DND-41 (cell line): ENCODE results near the gene SPO11.
A peak's percentile ranks its signal among the peaks of the same experiment; 100 is the strongest.

ENCODE experiments used
- ATAC-seq: fragments of 200-7000 bp; cut with Tn5 transposase; 3 replicates; pipeline ENCODE4 v1.9.1; 2021; ENCODE audit warnings: low read depth; ENCODE audit not compliant: insufficient read depth
- DNase-seq: peaks from one replicate; pipeline ENCODE4 v3.0.0-alpha.2; 2020
- H2AFZ ChIP-seq: 2 replicates; pipeline ENCODE4 v1.6.0; 2012; ENCODE audit warnings: low read depth, low read length
- H3K27ac ChIP-seq: 2 replicates; pipeline ENCODE4 v1.5.1; 2012; ENCODE audit warnings: low read length, inconsistent platforms
- H3K27me3 ChIP-seq: fragments of 200-600 bp; sonication (generic); 2 replicates; pipeline ENCODE4 v1.6.0; 2012; ENCODE audit warnings: low read length, mild to moderate bottlenecking, inconsistent platforms; ENCODE audit not compliant: insufficient read depth, poor library complexity
- H3K36me3 ChIP-seq: 2 replicates; pipeline ENCODE4 v1.5.1; 2012; ENCODE audit warnings: low read length, inconsistent platforms; ENCODE audit not compliant: insufficient read depth
- H3K4me1 ChIP-seq: 2 replicates; pipeline ENCODE4 v1.5.1; 2012; ENCODE audit warnings: mild to moderate bottlenecking, low read length; ENCODE audit not compliant: insufficient read depth
- H3K4me2 ChIP-seq: 2 replicates; pipeline ENCODE4 v1.6.0; 2012; ENCODE audit warnings: mild to moderate bottlenecking, moderate library complexity, low read length, inconsistent platforms; ENCODE audit not compliant: insufficient read depth
- H3K4me3 ChIP-seq, 2 experiments: fragments of 200-600 bp in 1 of 2; shearing (Covaris generic) in 1 of 2; 2 replicates each; pipeline ENCODE4 v1.5.1; 2012 to 2016; ENCODE audit warnings: inconsistent platforms in 2 of 2, low read length in 2 of 2, mild to moderate bottlenecking in 2 of 2, low read depth in 1 of 2, moderate library complexity in 1 of 2
- H3K79me2 ChIP-seq: 2 replicates; pipeline ENCODE4 v1.6.0; 2012; ENCODE audit warnings: low read length, inconsistent platforms; ENCODE audit not compliant: insufficient read depth
- H3K9ac ChIP-seq: 2 replicates; pipeline ENCODE4 v1.6.0; 2012; ENCODE audit warnings: low read depth, mild to moderate bottlenecking, inconsistent platforms, low read length, moderate library complexity
- H3K9me3 ChIP-seq: 2 replicates; pipeline ENCODE4 v1.5.1; 2012; ENCODE audit warnings: low read length, moderate library complexity, mild to moderate bottlenecking, inconsistent platforms; ENCODE audit not compliant: insufficient read depth, severe bottlenecking
- H4K20me1 ChIP-seq: 2 replicates; pipeline ENCODE4 v1.6.0; 2012; ENCODE audit warnings: low read length; ENCODE audit not compliant: insufficient read depth
- EZH2 ChIP-seq: IDR thresholded peaks from 3 replicates; pipeline ENCODE4 v1.6.1; 2012; ENCODE audit warnings: borderline replicate concordance, low read depth, mild to moderate bottlenecking, moderate library complexity, low read length, inconsistent platforms; ENCODE audit not compliant: severe bottlenecking
- TF ChIP-seq, protein P1 (sequence below): IDR thresholded peaks from 2 replicates; pipeline ENCODE4 v1.5.1; 2012; ENCODE audit warnings: borderline replicate concordance, low read length, moderate library complexity, mild to moderate bottlenecking; ENCODE audit not compliant: poor library complexity, severe bottlenecking; ENCODE audit errors: extremely low read depth

SPO11 gene

DNA sequence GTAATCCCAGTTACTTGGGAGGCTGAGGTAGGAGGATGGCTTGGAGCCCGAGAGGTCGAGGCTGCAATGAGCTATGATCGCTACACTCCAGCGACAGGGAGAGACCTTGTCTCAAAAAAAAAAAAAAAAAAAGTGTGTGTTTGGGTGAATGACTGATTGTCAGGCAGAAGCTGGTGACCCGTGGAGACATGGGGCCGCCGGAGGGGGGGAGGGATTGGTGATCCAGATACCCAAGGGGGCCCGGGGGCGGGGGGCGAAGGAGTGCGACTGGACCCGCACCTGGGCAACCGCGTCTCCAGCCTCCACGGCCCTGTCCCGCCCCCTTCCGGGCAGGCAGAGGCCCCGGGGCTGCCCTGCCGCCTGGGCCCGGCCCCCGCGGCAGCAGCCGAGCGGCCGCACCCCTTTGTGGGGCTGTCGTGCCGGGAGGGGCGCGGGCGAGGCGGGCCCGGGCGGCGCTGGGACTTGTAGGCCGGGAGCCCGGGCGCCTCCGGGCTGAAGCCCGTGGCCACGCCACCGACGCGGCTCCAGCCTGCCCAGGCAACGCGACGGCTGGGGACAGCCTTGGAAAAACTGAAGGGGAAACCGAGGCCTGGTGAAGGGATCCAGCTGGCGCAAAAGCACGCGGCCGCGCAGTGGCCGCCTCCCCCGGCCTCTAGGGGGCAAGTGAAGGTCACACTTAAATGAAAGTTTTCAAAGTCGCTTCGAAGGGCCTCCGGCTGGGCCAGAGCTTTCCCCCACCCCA lies 59.5 kb downstream of the SPO11 start:
- Histone ChIP-seq H3K27me3 (no peaks in the 10 kb centered on the region), H3K9me3 (no peaks in the 10 kb centered on the region), H3K4me2 (no peak overlapping the region), H4K20me1 (peaks cover 50% of the 10 kb centered on the region), H3K27ac (no peak overlapping the region), H3K36me3 (peaks cover 18% of the 10 kb centered on the region), H2AFZ (no peak overlapping the region), H3K79me2 (no peaks in the 10 kb centered on the region), H3K4me1 (peaks cover 28% of the 10 kb centered on the region), H3K9ac (no peak overlapping the region), H3K4me3 (no peak overlapping the region)
- DNase-seq (no peak), ATAC-seq (no peak)
- no peak for TF ChIP-seq EZH2
- TF ChIP-seq, protein P1, sequence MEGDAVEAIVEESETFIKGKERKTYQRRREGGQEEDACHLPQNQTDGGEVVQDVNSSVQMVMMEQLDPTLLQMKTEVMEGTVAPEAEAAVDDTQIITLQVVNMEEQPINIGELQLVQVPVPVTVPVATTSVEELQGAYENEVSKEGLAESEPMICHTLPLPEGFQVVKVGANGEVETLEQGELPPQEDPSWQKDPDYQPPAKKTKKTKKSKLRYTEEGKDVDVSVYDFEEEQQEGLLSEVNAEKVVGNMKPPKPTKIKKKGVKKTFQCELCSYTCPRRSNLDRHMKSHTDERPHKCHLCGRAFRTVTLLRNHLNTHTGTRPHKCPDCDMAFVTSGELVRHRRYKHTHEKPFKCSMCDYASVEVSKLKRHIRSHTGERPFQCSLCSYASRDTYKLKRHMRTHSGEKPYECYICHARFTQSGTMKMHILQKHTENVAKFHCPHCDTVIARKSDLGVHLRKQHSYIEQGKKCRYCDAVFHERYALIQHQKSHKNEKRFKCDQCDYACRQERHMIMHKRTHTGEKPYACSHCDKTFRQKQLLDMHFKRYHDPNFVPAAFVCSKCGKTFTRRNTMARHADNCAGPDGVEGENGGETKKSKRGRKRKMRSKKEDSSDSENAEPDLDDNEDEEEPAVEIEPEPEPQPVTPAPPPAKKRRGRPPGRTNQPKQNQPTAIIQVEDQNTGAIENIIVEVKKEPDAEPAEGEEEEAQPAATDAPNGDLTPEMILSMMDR = peak; percentile 31

DNA sequence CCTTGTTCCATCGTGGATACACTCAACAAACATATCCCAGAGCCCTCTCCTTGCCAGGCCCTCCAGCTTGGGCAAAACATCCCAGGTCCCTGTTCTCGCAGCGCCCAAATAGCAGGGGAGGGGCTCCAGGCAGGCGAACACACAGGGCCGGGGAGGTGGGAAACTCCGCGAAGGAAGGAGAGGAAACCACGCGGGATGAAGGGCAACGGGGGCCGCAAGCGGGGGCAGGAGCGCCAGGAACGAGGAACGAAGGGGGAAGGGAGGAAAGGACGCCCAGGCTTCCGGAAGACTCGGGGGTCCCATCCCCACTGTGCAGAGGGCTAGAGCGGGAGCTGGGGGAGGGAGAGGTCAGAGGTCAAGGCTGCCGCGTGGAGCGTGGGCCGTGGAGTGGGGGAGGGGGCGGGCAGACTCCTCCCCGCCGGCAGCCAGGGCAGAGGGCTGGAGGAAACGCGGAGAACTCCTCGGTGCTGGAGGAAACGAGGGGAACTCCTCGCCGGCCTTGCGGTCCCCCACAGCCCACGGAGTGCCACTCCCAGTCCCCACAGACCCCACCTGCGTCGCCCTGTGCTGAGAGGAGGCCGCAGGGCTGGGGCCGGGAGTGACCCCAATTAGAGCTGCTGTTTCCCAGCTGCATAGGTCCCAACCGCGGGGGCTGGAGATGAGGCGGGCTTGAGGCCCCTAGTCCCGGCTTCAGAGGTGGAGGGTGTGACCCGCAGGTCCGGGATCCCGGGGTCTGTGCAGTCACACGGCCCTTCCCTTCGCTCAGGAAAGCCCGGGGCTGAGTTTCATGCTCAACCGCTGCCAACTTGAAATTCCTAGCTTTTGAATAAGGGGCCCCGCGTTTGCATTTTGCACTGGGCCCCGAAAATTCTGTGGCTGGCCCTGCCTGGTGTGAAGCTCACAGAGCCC lies 60.3 kb downstream of the SPO11 start:
- Histone ChIP-seq H3K79me2 (no peaks in the 10 kb centered on the region), H3K4me2 (no peak overlapping the region; the same call in 1 of the 2 replicates), H3K27ac (no peak overlapping the region), H3K4me3 (no peak overlapping the region), H3K9ac (no peak overlapping the region), H3K27me3 (peaks cover 5% of the 10 kb centered on the region), H3K4me1 (peaks cover 36% of the 10 kb centered on the region), H3K36me3 (peaks cover 18% of the 10 kb centered on the region), H4K20me1 (peaks cover 51% of the 10 kb centered on the region), H3K9me3 (no peaks in the 10 kb centered on the region), H2AFZ (no peak overlapping the region)
- ATAC-seq (no peak), DNase-seq (no peak)
- TF ChIP-seq, protein P1 = no peak
- TF ChIP-seq EZH2 = no peak

DNA sequence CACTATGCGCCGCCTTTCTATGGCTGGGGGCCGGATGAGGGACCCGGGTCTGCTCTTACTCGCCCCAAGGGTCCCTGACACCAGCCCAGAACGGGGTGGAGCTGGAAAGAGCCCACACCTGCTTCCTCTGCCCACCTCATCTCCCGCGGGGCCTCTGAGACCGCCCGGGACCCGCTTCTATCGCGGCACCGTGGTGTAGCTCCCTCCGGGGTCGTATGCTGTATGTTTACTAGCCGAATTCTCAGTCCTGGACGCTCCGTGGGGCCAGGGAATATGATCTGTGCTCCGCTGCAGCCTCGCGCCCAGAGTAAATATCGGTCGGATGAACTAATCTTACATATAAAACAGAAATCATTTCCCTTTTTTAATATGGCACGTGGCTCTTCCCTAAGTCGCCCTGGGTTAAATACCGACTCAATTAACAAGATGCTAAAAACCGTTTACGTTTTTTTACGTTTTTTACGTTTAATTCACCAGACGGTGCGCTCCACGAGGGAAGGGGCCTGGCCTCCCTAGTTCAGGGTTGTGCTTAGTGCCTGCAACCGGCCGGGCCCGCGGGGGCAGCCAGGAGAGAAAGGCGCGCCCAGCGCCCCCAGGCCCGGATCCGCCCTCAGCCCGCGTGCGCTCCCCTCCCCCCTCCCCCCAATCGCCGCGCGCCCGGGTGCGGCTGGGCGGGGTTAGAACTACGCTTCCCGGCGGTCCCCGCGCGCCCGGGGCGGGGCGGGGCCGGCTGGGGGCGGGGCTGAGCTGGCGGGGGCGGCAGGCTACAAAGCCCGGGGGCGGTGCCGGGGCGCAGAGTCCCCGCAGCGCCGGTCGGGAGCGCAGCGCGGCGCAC lies 61.2 kb downstream of the SPO11 start, which contains the start of gene RBM38:
Gene RBM38, plus strand, starts transcription at position 793 of the 835 bp plus-strand sequence. CDS start 186 bp downstream, outside the sequence.
- Histone ChIP-seq H3K36me3 (peaks cover 24% of the 10 kb centered on the region; the same call in 1 of the 2 replicates), H3K9me3 (no peaks in the 10 kb centered on the region), H3K79me2 (no peaks in the 10 kb centered on the region), H3K9ac (peak within 1 kb of the TSS; percentile 55), H3K27ac (peak within 1 kb of the TSS; percentile 35; the same call in 1 of the 2 replicates), H2AFZ (peak within 1 kb of the TSS; percentile 62), H3K4me2 (peak within 1 kb of the TSS; percentile 70), H3K27me3 (peaks cover 5% of the 10 kb centered on the region), H3K4me1 (peaks cover 36% of the 10 kb centered on the region), H3K4me3 (peak within 1 kb of the TSS; percentile 7 to 66; a peak in 3 of 4 replicates), H4K20me1 (peaks cover 52% of the 10 kb centered on the region)
- no peak for TF ChIP-seq EZH2
- TF ChIP-seq, protein P1 = no peak
- ATAC-seq (peak; percentile 55), DNase-seq (peak; percentile 72)
